ENCODE results near the gene TRPM6.
"Not testable (repeated sequence)": the region's sequence is repeated elsewhere in the genome, so short reads cannot be mapped to it uniquely, and the experiment has no call there.

Gene TRPM6

GRCh38 chr9:74887041-74887980 is at the start of gene TRPM6:
Gene TRPM6, minus strand, starts transcription at chr9:74887921. Its CDS starts 65 bp downstream, at chr9:74887856.
- DNase-seq, result peak; percentile 53

- no peak for DNase-seq
Measured at GRCh38 chr9:74935008-74935407, 47.3 kb upstream of the TRPM6 start.

GRCh38 chr9:74921737-74922136 is 34.0 kb upstream of the TRPM6 start:
- no peak for DNase-seq

- DNase-seq, result no peak
Measured at GRCh38 chr9:74920944-74921626, 33.4 kb upstream of the TRPM6 start.

GRCh38 chr9:74910036-74910435 is 22.3 kb upstream of the TRPM6 start:
- no peak for DNase-seq

- no peak for DNase-seq
Measured at GRCh38 chr9:74908665-74909064, 20.9 kb upstream of the TRPM6 start.

GRCh38 chr9:74907085-74907484 is 19.4 kb upstream of the TRPM6 start:
- DNase-seq, result no peak

- no peak for DNase-seq
Measured at GRCh38 chr9:74901001-74901400, 13.3 kb upstream of the TRPM6 start.

GRCh38 chr9:74888449-74888848 is 728 bp upstream of the TRPM6 start:
- DNase-seq, result not testable (repeated sequence)

- DNase-seq, result no peak
Measured at GRCh38 chr9:74887981-74888370, 255 bp upstream of the TRPM6 start.

- DNase-seq, result no peak
Measured at GRCh38 chr9:74876382-74876949, 11.3 kb downstream of the TRPM6 start.

- DNase-seq, result no peak
Measured at GRCh38 chr9:74875656-74876055, 12.1 kb downstream of the TRPM6 start.

- DNase-seq, result no peak
Measured at GRCh38 chr9:74874220-74874619, 13.5 kb downstream of the TRPM6 start.

- no peak for DNase-seq
Measured at GRCh38 chr9:74872619-74873233, 15.0 kb downstream of the TRPM6 start.

GRCh38 chr9:74867483-74867882 is 20.2 kb downstream of the TRPM6 start:
- DNase-seq, result no peak

GRCh38 chr9:74865177-74865576 is 22.5 kb downstream of the TRPM6 start:
- DNase-seq, result peak; percentile 28

- DNase-seq, result no peak
Measured at GRCh38 chr9:74861773-74862474, 25.8 kb downstream of the TRPM6 start.

- no peak for DNase-seq
Measured at GRCh38 chr9:74861071-74861470, 26.6 kb downstream of the TRPM6 start.

GRCh38 chr9:74860247-74860646 is 27.5 kb downstream of the TRPM6 start:
- DNase-seq, result not testable (repeated sequence)

- DNase-seq, result no peak
Measured at GRCh38 chr9:74859786-74860185, 27.9 kb downstream of the TRPM6 start.

GRCh38 chr9:74858751-74859414 is 28.8 kb downstream of the TRPM6 start:
- DNase-seq, result no peak

GRCh38 chr9:74856989-74857388 is 30.7 kb downstream of the TRPM6 start:
- no peak for DNase-seq
